Pancreas (tissue), 10 donors: ENCODE results near the gene ZNF275. TPM values are rescaled to one million over a fixed set of nuclear protein-coding genes. Genes with fewer than 3 reads are reported as not detected.
"Not testable (repeated sequence)": the region's sequence is repeated elsewhere in the genome, so short reads cannot be mapped to it uniquely, and the experiment has no call there.

Source experiments
- ATAC-seq, 4 donors: fragments of 200-7000 bp; cut with Tn5 transposase; one replicate each; pipeline versions ENCODE4 v1.8.0 to v1.9.1; 2020; ENCODE audit warnings: mild to moderate bottlenecking in 4 of 4, moderate library complexity in 4 of 4
- DNase-seq, 6 donors: peaks; one replicate each; pipeline ENCODE4 v3.0.0-alpha.2; 2020
- FAIRE-seq: peaks from 2 replicates; lab custom pipeline; 2012; peaks lifted over from hg19 to GRCh38; lab: Jason Lieb, UNC
- H3K27ac ChIP-seq, 4 donors: fragments of 200-600 bp; sonication (generic); 1 replicate in 3 of 4; 2 replicates in 1 of 4; pipeline versions ENCODE4 v1.5.0 to v1.8.0; 2020
- H3K27me3 ChIP-seq, 4 donors: fragments of 200-600 bp; one replicate each; pipeline ENCODE4 v1.8.0; 2021
- H3K36me3 ChIP-seq, 3 donors: fragments of 200-600 bp; sonication (generic) in 1 of 3; one replicate each; pipeline versions ENCODE4 v1.5.0 to v1.8.0; 2020 to 2021
- H3K4me1 ChIP-seq, 3 donors: fragments of 200-600 bp; one replicate each; pipeline ENCODE4 v1.8.0; 2021
- H3K4me3 ChIP-seq, 4 donors: fragments of 200-600 bp; sonication (generic) in 2 of 4; one replicate each; pipeline versions ENCODE4 v1.5.0 to v1.8.0; 2020 to 2021
- H3K9me3 ChIP-seq, 4 donors: fragments of 200-600 bp; one replicate each; pipeline ENCODE4 v1.8.0; 2021
- WGBS, 2 donors: extraction: QIAGEN DNeasy Blood & Tissue Kit; methylation state at CpG; one replicate each; pipeline ENCODE4 v1.1.7; 2013; 5-methylcytosine and 5-hydroxymethylcytosine counted together
- intact Hi-C, 3 donors: fragments of 100-400 bp; cut with DNase I; formaldehyde crosslinking; loops; one replicate each; pipeline versions ENCODE4 v1.11.1 to v1.14.2; 2022
- polyA plus RNA-seq, 2 donors: library from polyadenylated mRNA; stranded (reverse); fragments of 200-250 nt; gene quantifications; one replicate each; pipeline ENCODE4 v1.2.3, GENCODE V29; 2013
- total RNA-seq, 6 donors: library from RNA; stranded (reverse); fragmentation: NEBNext Ultra II Directional in 4 of 6; extraction: Animal tissue kit (Norgen Biotek cat#: 25700) in 4 of 6; gene quantifications; one replicate each; pipeline versions ENCODE4 v1.2.1 to v1.2.4, GENCODE V29; 2021 to 2023
- TF ChIP-seq, protein P1 (sequence below), 4 donors: fragments of 200-600 bp; sonication (generic) in 3 of 4; IDR thresholded peaks; one replicate each; pipeline versions ENCODE4 v1.5.0 to v1.8.0; 2021; ENCODE audit warnings: antibody characterized with exemption in 4 of 4
- donor health status: healthy with polysubstance abuse.
- donor health status: DM: no; HTN: no; CAD: no; lungs with moderate emphysema.
- donor health status: DM: no; HTN: no; CAD: no.
- donor health status: control.
- donor health status: control.
- donor health status: Bipolar disorder and iron deficiency.
- donor health status: DM: yes; HTN: yes; CAD: no.
- donor health status: DM: no; HTN: no; CAD: no.
- donor health status: DM: no; HTN: no; CAD: no.
- donor health status: DM: yes; HTN: yes; CAD: no.

ZNF275 gene
- total and polyA plus RNA-seq, 8 donors: 3.7 to 9.9 (median 6.3) TPM

DNA sequence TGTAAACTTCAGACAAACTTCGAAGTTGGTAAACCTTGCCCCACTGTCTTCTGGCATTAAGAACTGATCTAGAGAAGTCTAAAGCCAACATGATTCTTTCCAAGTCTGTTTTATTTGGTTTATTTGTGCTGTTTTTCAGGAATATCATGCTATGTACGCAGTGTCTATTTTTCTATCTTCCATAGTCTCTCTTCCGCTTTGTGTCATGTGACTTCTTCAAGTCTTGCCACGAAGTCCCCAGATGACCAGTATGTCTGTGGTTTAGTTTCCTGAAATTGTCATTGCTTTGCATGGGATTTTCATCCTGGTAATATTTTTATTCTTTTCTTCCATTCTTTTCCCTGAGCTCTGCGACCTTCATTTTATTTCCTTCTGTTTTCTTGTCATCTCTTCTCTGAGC, 52.1 kb downstream of the ZNF275 start:
- Histone ChIP-seq H3K36me3 (no peaks in the 10 kb centered on the region), H3K27ac (no peak overlapping the region), H3K4me3 (no peak overlapping the region), H3K9me3 (no peaks in the 10 kb centered on the region), H3K4me1 (no peaks in the 10 kb centered on the region), H3K27me3 (peaks cover 0 to 2% (median 0%) of the 10 kb centered on the region in 4 donors)
- ATAC-seq (no peak), DNase-seq (no peak), FAIRE-seq (no peak)
- intact Hi-C loops: no loop called here
- TF ChIP-seq, protein P1, sequence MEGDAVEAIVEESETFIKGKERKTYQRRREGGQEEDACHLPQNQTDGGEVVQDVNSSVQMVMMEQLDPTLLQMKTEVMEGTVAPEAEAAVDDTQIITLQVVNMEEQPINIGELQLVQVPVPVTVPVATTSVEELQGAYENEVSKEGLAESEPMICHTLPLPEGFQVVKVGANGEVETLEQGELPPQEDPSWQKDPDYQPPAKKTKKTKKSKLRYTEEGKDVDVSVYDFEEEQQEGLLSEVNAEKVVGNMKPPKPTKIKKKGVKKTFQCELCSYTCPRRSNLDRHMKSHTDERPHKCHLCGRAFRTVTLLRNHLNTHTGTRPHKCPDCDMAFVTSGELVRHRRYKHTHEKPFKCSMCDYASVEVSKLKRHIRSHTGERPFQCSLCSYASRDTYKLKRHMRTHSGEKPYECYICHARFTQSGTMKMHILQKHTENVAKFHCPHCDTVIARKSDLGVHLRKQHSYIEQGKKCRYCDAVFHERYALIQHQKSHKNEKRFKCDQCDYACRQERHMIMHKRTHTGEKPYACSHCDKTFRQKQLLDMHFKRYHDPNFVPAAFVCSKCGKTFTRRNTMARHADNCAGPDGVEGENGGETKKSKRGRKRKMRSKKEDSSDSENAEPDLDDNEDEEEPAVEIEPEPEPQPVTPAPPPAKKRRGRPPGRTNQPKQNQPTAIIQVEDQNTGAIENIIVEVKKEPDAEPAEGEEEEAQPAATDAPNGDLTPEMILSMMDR (IDR thresholded peaks at IDR 0.05): no peak
- WGBS, 2 donors: 65 to 86% methylated on average over 5 of the region's 5 CpGs

DNA sequence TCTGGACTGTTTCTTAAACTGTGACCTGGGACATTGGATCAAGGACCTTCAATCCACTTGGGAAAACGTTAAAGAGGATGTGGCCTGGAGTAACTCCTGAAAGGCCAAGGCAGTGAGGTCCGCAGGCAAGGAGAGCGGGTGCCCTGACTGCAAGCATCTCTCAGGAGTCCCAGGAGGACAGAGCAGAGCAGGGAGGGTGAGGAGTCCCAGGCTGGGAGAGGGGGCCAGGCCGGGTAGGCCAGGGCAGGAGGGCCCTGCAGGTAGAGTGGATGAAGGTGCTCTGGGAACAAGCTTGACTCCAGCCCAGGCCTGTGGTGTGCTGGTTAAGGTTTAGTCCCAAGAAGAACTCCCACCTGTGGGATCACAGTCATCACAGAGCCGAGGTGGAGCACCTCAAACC, 53.4 kb downstream of the ZNF275 start:
- WGBS, 2 donors: 68 to 73% methylated on average over 5 of the region's 5 CpGs
- Histone ChIP-seq H3K9me3 (no peaks in the 10 kb centered on the region), H3K4me1 (no peaks in the 10 kb centered on the region), H3K27me3 (peaks cover 0 to 2% (median 0%) of the 10 kb centered on the region in 4 donors), H3K27ac (no peak overlapping the region), H3K4me3 (no peak overlapping the region), H3K36me3 (no peaks in the 10 kb centered on the region)
- FAIRE-seq (no peak), ATAC-seq (no peak), DNase-seq (no peak)
- intact Hi-C loops: no loop called here
- TF ChIP-seq, protein P1 (IDR thresholded peaks at IDR 0.05): no peak

DNA sequence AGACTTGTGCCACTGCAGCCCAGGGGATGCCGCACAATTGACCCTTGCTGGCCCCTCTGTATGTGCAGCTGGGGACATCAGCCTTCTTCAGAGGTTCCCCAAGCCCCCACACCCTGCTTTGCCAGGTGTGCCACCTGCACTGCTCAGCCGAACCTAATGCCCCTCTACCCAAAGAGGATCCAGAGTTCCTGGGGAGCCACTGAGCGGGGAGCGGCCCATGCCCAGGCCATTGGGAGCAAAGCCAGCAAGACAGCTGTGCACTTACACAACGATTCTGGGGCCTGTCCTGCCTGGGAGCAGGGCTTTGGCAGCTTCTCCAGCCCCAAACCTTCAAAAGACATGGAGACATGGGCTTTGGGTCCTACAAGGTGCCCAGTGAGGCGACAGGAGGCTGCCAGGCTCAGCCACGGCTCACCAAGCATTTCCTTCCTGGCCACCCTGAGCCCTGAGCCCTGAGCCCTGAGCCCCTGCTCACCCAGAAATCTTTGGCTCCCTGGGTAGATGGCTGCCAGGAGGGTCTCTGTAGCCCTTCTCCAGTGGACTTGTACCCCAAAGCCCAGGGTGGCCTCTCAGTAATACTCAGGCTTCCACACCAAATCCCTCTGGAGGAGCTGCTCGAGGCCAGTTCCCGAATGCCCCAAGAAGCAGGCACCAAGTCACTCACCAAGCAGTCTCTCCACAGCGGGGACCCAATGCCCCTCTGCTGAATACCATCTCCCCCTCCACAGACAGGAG, 54.2 kb downstream of the ZNF275 start:
- Histone ChIP-seq H3K9me3 (no peaks in the 10 kb centered on the region), H3K27me3 (peaks cover 0 to 2% (median 0%) of the 10 kb centered on the region in 4 donors), H3K4me3 (no peak overlapping the region), H3K27ac (no peak overlapping the region), H3K4me1 (no peaks in the 10 kb centered on the region), H3K36me3 (no peaks in the 10 kb centered on the region)
- peak in 4 of 6 donors; percentile 48 to 75 (median 58) for DNase-seq
- TF ChIP-seq, protein P1 (IDR thresholded peaks at IDR 0.05): no peak
- intact Hi-C loops: no loop called here
- FAIRE-seq: no peak
- peak in 3 of 4 donors; percentile 57 to 82 (median 68) for ATAC-seq
- WGBS, 2 donors: 66 to 79% methylated on average over 10 of the region's 10 CpGs

DNA sequence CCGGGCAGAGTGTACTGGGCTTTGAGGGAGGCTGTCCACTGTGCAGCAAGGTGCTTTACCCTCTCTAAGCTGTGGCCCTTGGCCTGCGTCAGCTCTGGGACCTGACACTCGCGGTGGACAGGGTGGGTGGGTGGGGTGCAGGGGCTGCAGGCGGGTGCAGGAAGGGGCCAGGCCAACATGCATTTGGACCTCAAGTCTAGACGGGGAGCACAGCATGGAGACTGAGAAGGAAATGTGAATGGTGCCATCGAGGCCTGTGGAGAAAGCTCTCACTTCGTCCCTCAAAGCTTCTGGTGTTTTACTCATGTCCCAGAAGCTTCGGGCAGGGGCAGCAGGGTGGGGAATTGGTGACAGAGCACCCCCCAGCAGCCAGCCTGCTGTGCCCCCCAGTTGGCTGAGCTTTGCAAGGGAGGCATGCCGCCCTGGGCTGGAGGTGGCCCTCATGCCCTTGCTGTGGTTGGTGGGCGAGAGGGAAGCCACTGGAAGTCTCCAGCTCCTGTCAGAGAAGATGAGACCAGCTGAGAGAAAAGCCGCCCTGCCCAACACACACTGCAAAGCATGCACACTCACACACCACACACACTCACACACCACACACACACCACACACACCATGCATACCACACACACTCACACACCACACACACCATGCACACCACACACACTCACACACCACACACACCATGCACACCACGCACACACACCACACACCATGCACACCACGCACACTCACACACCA, 54.9 kb downstream of the ZNF275 start:
- TF ChIP-seq, protein P1 (IDR thresholded peaks at IDR 0.05): no peak
- ATAC-seq: no peak
- no peaks in the 10 kb centered on the region for H3K36me3 ChIP-seq
- intact Hi-C loops: no loop called here
- no peak overlapping the region for H3K4me3 ChIP-seq
- peak in 1 of 6 donors; percentile 44 for DNase-seq
- FAIRE-seq: no peak
- H3K4me1 ChIP-seq: no peaks in the 10 kb centered on the region
- 86 to 88% methylated on average over 14 of the region's 14 CpGs for WGBS, 2 donors
- peaks cover 0 to 2% (median 0%) of the 10 kb centered on the region in 4 donors for H3K27me3 ChIP-seq
- H3K9me3 ChIP-seq: no peaks in the 10 kb centered on the region
- no peak overlapping the region for H3K27ac ChIP-seq

DNA sequence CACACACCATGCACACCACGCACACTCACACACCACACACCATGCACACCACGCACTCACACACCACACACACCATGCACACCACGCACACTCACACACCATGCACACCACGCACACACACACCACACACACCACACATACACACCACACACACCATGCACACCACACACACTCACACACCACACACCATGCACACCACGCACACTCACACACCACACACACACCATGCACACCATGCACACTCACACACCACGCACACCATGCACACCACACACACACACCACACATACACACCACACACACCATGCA, 55.5 kb downstream of the ZNF275 start:
- H3K9me3 ChIP-seq, H3K27ac ChIP-seq, intact Hi-C loops, H3K36me3 ChIP-seq, H3K4me3 ChIP-seq, H3K4me1 ChIP-seq, H3K27me3 ChIP-seq, DNase-seq, ATAC-seq, FAIRE-seq: not testable (repeated sequence)
- WGBS, 2 donors: 96 to 98% methylated on average over 6 of the region's 6 CpGs
